HEK293 (cell line): ENCODE results near the gene MFAP5.

ENCODE experiments used
- CTCF ChIA-PET: fragments of 350-600 bp; formaldehyde crosslinking; extraction: SDS; loops from one replicate; lab custom pipeline; 2021; ENCODE audit warnings: antibody characterized with exemption; lab: Yijun Ruan, JAX
- POLR2A ChIA-PET: fragments of 300-600 bp; formaldehyde crosslinking; extraction: SDS; loops from one replicate; lab custom pipeline; 2020; ENCODE audit warnings: antibody characterized with exemption, inconsistent platforms; lab: Yijun Ruan, JAX
- H3K27ac ChIP-seq: fragments of 200-500 bp; sonication (Bioruptor generic); 2 replicates; pipeline ENCODE4 v1.5.1; 2014; ENCODE audit warnings: low read depth, low read length, control low read depth, inconsistent platforms; ENCODE audit errors: extremely low read depth
- H3K36me3 ChIP-seq, 2 experiments: fragments of 200-500 bp in 1 of 2; sonication (Bioruptor generic) in 1 of 2; 1 replicate in 1 of 2; 2 replicates in 1 of 2; pipeline ENCODE4 v1.5.1; 2014 to 2017; ENCODE audit warnings: inconsistent platforms in 2 of 2, low read length in 2 of 2; ENCODE audit not compliant: control insufficient read depth in 2 of 2, insufficient read depth in 1 of 2
- H3K4me1 ChIP-seq: fragments of 200-500 bp; sonication (Bioruptor generic); 2 replicates; pipeline ENCODE4 v1.5.1; 2014; ENCODE audit warnings: mild to moderate bottlenecking, low read length, inconsistent platforms; ENCODE audit not compliant: control insufficient read depth, insufficient read depth
- H3K4me3 ChIP-seq: 2 replicates; pipeline ENCODE4 v1.5.1; 2011; ENCODE audit warnings: low read depth, mild to moderate bottlenecking, control low read depth, low read length, moderate library complexity
- H3K9me3 ChIP-seq: fragments of 200-500 bp; sonication (Bioruptor generic); 2 replicates; pipeline ENCODE4 v1.5.1; 2014; ENCODE audit warnings: low read depth, low read length, inconsistent platforms; ENCODE audit not compliant: control insufficient read depth, insufficient read depth
- EGR2 ChIP-seq: fragments of 450-650 bp; formaldehyde crosslinking; IDR thresholded peaks from 2 replicates; pipeline ENCODE4 v1.5.1; 2016; ENCODE audit warnings: low read depth, missing biosample characterization, missing genetic modification characterization
- GLIS2 ChIP-seq: fragments of 450-650 bp; formaldehyde crosslinking; IDR thresholded peaks from 2 replicates; pipeline ENCODE4 v1.5.1; 2016; ENCODE audit warnings: missing biosample characterization, missing genetic modification characterization
- HOXD13 ChIP-seq: sonication (generic); formaldehyde crosslinking; IDR thresholded peaks from 2 replicates; pipeline ENCODE4 v1.8.0; 2022; ENCODE audit warnings: missing genetic modification reagents, borderline replicate concordance
- OSR2 ChIP-seq: fragments of 450-650 bp; formaldehyde crosslinking; IDR thresholded peaks from 2 replicates; pipeline ENCODE4 v1.5.1; 2016; ENCODE audit warnings: missing biosample characterization, missing genetic modification characterization
- PRDM1 ChIP-seq: fragments of 450-650 bp; formaldehyde crosslinking; IDR thresholded peaks from 2 replicates; pipeline ENCODE4; 2016; ENCODE audit warnings: missing biosample characterization, missing genetic modification characterization
- ZBTB48 ChIP-seq: fragments of 450-650 bp; formaldehyde crosslinking; IDR thresholded peaks from 2 replicates; pipeline ENCODE4 v1.5.1; 2016; ENCODE audit warnings: missing biosample characterization, missing genetic modification characterization
- ZFP3 ChIP-seq: fragments of 450-650 bp; formaldehyde crosslinking; IDR thresholded peaks from 2 replicates; pipeline ENCODE4 v1.5.1; 2016; ENCODE audit warnings: low read depth, missing biosample characterization, missing genetic modification characterization
- ZNF10 ChIP-seq: fragments of 450-650 bp; formaldehyde crosslinking; IDR thresholded peaks from 2 replicates; pipeline ENCODE4 v1.5.1; 2017; ENCODE audit warnings: missing biosample characterization, missing genetic modification characterization
- ZNF292 ChIP-seq: fragments of 450-650 bp; formaldehyde crosslinking; IDR thresholded peaks from 2 replicates; pipeline ENCODE4 v1.5.1; 2016; ENCODE audit warnings: low read depth, missing biosample characterization, missing genetic modification characterization, borderline replicate concordance
- ZNF354C ChIP-seq: fragments of 450-650 bp; formaldehyde crosslinking; IDR thresholded peaks from 2 replicates; pipeline ENCODE4 v1.5.1; 2016; ENCODE audit warnings: missing biosample characterization, missing genetic modification characterization, low read depth, borderline replicate concordance
- ZNF433 ChIP-seq: fragments of 450-650 bp; formaldehyde crosslinking; IDR thresholded peaks from 2 replicates; pipeline ENCODE4 v1.5.1; 2016; ENCODE audit warnings: missing biosample characterization, missing genetic modification characterization, low read depth
- ZNF544 ChIP-seq: fragments of 450-650 bp; formaldehyde crosslinking; IDR thresholded peaks from 2 replicates; pipeline ENCODE4 v1.5.0; 2017; ENCODE audit warnings: missing biosample characterization, missing genetic modification characterization
- ZNF548 ChIP-seq: fragments of 450-650 bp; formaldehyde crosslinking; IDR thresholded peaks from 2 replicates; pipeline ENCODE4 v1.5.1; 2016; ENCODE audit warnings: missing biosample characterization, missing genetic modification characterization
- ZNF654 ChIP-seq: fragments of 450-650 bp; formaldehyde crosslinking; IDR thresholded peaks from 2 replicates; pipeline ENCODE4 v1.5.1; 2016; ENCODE audit warnings: low read depth, missing biosample characterization, missing genetic modification characterization
- TF ChIP-seq, protein P1 (sequence below): fragments of 450-650 bp; formaldehyde crosslinking; IDR thresholded peaks from 2 replicates; pipeline ENCODE4 v1.5.1; 2016; ENCODE audit warnings: missing biosample characterization, missing genetic modification characterization
- TF ChIP-seq, protein P2 (sequence below): fragments of 450-650 bp; formaldehyde crosslinking; IDR thresholded peaks from 2 replicates; pipeline ENCODE4 v1.5.0; 2017; ENCODE audit warnings: missing biosample characterization, missing genetic modification characterization, borderline replicate concordance
- TF ChIP-seq, protein P3 (sequence below): fragments of 450-650 bp; formaldehyde crosslinking; IDR thresholded peaks from 2 replicates; pipeline ENCODE4 v1.5.1; 2016; ENCODE audit warnings: missing biosample characterization, missing genetic modification characterization
- TF ChIP-seq, protein P4 (sequence below): fragments of 450-650 bp; formaldehyde crosslinking; IDR thresholded peaks from 2 replicates; pipeline ENCODE4 v1.5.1; 2016; ENCODE audit warnings: missing biosample characterization, missing genetic modification characterization
- TF ChIP-seq, protein P5 (sequence below): fragments of 450-650 bp; formaldehyde crosslinking; IDR thresholded peaks from 2 replicates; pipeline ENCODE4 v1.5.1; 2016; ENCODE audit warnings: missing biosample characterization, missing genetic modification characterization
- TF ChIP-seq, protein P6 (sequence below): fragments of 450-650 bp; formaldehyde crosslinking; IDR thresholded peaks from 2 replicates; pipeline ENCODE4 v1.5.1; 2017; ENCODE audit warnings: missing biosample characterization, mild to moderate bottlenecking, missing genetic modification characterization, moderate library complexity

The MFAP5 gene

DNA sequence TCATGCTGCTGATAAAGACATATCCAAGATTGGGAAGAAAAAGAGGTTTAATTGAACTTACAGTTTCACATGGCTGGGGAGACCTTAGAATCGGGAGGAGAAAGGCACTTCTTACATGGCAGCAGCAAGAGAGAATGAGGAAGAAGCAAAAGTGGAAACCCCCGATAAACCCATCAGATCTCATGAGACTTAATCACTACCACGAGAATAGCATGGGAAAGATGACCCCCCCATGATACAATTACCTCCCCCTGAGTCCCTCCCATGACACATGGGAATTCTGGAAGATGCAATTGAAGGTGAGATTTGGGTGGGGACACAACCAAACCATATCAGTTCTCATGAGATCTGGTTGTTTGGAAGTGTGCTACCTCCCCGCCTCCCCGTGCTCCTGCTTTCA, 9.8 kb upstream of the MFAP5 start (continued):
- TF ChIP-seq ZNF354C (tag by site-specific recombination) (no peak), ZNF544 (tag by site-specific recombination) (no peak)

DNA sequence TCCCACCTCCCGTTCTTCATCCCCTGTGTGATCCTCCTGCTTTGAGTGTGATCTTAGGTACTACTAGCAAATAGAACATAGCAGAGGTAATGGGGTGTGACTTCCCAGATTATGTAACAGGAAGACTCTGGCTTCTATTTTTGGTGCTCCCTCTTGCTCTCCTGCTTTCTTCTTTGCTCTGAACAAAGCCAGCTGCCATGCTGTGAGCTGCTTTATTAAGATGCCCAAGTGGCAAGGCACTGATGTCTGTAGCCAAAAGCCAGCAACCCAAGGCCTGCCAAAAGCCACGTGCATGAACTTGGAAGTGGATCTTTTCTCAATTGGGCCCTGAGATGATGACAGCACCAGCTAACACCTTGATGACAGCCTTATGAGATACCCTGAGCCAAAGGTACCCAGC, 5.8 kb upstream of the MFAP5 start:
- POLR2A ChIA-PET = interaction anchor here (0.7 kb wide), 1 partner anchor 221 kb away, joined by 3 read pairs; no protein-coding TSS in a partner anchor

DNA sequence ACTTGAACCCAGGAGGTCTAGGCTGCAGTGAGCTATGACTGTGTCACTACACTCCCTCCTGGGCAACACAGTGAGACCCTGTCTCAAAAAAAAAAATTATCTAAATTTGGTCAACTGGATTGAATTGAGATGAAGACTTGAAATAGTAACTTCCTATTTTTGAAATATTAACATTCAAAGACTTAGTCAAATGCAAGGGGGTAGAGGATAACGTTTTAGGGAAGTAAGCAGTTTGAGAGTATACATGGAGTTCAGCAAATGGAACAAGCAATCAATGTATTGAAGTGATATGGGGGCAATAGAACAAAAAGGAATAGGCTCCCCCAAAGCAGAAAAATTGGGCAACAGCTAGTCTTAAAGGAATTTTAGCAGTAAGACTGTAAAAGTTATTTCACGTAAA, 4.6 kb upstream of the MFAP5 start:
- POLR2A ChIA-PET = no interaction called here
- no peak for TF ChIP-seq ZNF654 (tag by site-specific recombination)
- no peak for TF ChIP-seq ZBTB48 (tag by site-specific recombination)
- TF ChIP-seq PRDM1 (tag by site-specific recombination) = no peak
- TF ChIP-seq, protein P1, sequence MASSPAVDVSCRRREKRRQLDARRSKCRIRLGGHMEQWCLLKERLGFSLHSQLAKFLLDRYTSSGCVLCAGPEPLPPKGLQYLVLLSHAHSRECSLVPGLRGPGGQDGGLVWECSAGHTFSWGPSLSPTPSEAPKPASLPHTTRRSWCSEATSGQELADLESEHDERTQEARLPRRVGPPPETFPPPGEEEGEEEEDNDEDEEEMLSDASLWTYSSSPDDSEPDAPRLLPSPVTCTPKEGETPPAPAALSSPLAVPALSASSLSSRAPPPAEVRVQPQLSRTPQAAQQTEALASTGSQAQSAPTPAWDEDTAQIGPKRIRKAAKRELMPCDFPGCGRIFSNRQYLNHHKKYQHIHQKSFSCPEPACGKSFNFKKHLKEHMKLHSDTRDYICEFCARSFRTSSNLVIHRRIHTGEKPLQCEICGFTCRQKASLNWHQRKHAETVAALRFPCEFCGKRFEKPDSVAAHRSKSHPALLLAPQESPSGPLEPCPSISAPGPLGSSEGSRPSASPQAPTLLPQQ (tag by site-specific recombination) = no peak
- TF ChIP-seq, protein P2, sequence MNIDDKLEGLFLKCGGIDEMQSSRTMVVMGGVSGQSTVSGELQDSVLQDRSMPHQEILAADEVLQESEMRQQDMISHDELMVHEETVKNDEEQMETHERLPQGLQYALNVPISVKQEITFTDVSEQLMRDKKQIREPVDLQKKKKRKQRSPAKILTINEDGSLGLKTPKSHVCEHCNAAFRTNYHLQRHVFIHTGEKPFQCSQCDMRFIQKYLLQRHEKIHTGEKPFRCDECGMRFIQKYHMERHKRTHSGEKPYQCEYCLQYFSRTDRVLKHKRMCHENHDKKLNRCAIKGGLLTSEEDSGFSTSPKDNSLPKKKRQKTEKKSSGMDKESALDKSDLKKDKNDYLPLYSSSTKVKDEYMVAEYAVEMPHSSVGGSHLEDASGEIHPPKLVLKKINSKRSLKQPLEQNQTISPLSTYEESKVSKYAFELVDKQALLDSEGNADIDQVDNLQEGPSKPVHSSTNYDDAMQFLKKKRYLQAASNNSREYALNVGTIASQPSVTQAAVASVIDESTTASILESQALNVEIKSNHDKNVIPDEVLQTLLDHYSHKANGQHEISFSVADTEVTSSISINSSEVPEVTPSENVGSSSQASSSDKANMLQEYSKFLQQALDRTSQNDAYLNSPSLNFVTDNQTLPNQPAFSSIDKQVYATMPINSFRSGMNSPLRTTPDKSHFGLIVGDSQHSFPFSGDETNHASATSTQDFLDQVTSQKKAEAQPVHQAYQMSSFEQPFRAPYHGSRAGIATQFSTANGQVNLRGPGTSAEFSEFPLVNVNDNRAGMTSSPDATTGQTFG (tag by site-specific recombination) = no peak
- H3K9me3 ChIP-seq = no peaks in the 10 kb centered on the region
- H3K36me3 ChIP-seq = no peaks in the 10 kb centered on the region
- H3K27ac ChIP-seq = no peak overlapping the region
- CTCF ChIA-PET = interaction anchor here (1.1 to 1.2 kb wide), 2 partner anchors 10 to 14 kb away, joined by 3 to 4 read pairs; no protein-coding TSS in a partner anchor
- H3K4me3 ChIP-seq = no peak overlapping the region
- no peaks in the 10 kb centered on the region for H3K4me1 ChIP-seq

More for the DNA sequence above, 5.8 kb upstream of the MFAP5 start:
- TF ChIP-seq ZNF654 (tag by site-specific recombination) = no peak
- no peak for TF ChIP-seq ZFP3 (tag by site-specific recombination)
- TF ChIP-seq, protein P3, sequence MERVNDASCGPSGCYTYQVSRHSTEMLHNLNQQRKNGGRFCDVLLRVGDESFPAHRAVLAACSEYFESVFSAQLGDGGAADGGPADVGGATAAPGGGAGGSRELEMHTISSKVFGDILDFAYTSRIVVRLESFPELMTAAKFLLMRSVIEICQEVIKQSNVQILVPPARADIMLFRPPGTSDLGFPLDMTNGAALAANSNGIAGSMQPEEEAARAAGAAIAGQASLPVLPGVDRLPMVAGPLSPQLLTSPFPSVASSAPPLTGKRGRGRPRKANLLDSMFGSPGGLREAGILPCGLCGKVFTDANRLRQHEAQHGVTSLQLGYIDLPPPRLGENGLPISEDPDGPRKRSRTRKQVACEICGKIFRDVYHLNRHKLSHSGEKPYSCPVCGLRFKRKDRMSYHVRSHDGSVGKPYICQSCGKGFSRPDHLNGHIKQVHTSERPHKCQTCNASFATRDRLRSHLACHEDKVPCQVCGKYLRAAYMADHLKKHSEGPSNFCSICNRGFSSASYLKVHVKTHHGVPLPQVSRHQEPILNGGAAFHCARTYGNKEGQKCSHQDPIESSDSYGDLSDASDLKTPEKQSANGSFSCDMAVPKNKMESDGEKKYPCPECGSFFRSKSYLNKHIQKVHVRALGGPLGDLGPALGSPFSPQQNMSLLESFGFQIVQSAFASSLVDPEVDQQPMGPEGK (tag by site-specific recombination) = no peak
- TF ChIP-seq ZNF433 = no peak
- TF ChIP-seq, protein P4, sequence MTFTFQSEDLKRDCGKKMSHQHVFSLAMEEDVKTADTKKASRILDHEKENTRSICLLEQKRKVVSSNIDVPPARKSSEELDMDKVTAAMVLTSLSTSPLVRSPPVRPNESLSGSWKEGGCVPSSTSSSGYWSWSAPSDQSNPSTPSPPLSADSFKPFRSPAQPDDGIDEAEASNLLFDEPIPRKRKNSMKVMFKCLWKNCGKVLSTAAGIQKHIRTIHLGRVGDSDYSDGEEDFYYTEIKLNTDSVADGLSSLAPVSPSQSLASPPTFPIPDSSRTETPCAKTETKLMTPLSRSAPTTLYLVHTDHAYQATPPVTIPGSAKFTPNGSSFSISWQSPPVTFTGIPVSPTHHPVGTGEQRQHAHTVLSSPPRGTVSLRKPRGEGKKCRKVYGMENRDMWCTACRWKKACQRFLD (tag by site-specific recombination) = no peak
- no peak for TF ChIP-seq ZNF548 (tag by site-specific recombination)
- no peak for TF ChIP-seq GLIS2 (tag by site-specific recombination)
- TF ChIP-seq, protein P5, sequence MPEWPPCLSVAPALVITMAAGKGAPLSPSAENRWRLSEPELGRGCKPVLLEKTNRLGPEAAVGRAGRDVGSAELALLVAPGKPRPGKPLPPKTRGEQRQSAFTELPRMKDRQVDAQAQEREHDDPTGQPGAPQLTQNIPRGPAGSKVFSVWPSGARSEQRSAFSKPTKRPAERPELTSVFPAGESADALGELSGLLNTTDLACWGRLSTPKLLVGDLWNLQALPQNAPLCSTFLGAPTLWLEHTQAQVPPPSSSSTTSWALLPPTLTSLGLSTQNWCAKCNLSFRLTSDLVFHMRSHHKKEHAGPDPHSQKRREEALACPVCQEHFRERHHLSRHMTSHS (tag by site-specific recombination) = no peak
- TF ChIP-seq EGR2 (tag by site-specific recombination) = no peak
- no peak for TF ChIP-seq HOXD13
- no peak for TF ChIP-seq ZNF10 (tag by site-specific recombination)
- no peak for TF ChIP-seq OSR2 (tag by site-specific recombination)
- TF ChIP-seq, protein P6, sequence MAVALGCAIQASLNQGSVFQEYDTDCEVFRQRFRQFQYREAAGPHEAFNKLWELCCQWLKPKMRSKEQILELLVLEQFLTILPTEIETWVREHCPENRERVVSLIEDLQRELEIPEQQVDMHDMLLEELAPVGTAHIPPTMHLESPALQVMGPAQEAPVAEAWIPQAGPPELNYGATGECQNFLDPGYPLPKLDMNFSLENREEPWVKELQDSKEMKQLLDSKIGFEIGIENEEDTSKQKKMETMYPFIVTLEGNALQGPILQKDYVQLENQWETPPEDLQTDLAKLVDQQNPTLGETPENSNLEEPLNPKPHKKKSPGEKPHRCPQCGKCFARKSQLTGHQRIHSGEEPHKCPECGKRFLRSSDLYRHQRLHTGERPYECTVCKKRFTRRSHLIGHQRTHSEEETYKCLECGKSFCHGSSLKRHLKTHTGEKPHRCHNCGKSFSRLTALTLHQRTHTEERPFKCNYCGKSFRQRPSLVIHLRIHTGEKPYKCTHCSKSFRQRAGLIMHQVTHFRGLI (tag by site-specific recombination) = no peak
- no peak for TF ChIP-seq ZNF292 (tag by site-specific recombination)
- TF ChIP-seq, all 188 proteins: peak for 0
- H3K27ac ChIP-seq = no peak overlapping the region
- no peak overlapping the region for H3K4me3 ChIP-seq
- CTCF ChIA-PET = interaction anchor here (0.6 to 1.0 kb wide), 3 partner anchors 11 to 222 kb away, joined by 3 to 6 read pairs (median 3); no protein-coding TSS in a partner anchor
- H3K36me3 ChIP-seq = no peaks in the 10 kb centered on the region
- H3K4me1 ChIP-seq = no peaks in the 10 kb centered on the region
- no peaks in the 10 kb centered on the region for H3K9me3 ChIP-seq
